HG02759 (cell line): Measurements from ENCODE around the gene LHX3.
"Not testable (repeated sequence)": the region's sequence is repeated elsewhere in the genome, so short reads cannot be mapped to it uniquely, and the experiment has no call there.

Experiments
- ATAC-seq: cut with Tn5 transposase; IDR thresholded peaks from one replicate; pipeline ENCODE4 v1.9.1; 2021; ENCODE audit warnings: mild to moderate bottlenecking, moderate library complexity; ENCODE audit not compliant: unreplicated experiment

LHX3 gene

DNA sequence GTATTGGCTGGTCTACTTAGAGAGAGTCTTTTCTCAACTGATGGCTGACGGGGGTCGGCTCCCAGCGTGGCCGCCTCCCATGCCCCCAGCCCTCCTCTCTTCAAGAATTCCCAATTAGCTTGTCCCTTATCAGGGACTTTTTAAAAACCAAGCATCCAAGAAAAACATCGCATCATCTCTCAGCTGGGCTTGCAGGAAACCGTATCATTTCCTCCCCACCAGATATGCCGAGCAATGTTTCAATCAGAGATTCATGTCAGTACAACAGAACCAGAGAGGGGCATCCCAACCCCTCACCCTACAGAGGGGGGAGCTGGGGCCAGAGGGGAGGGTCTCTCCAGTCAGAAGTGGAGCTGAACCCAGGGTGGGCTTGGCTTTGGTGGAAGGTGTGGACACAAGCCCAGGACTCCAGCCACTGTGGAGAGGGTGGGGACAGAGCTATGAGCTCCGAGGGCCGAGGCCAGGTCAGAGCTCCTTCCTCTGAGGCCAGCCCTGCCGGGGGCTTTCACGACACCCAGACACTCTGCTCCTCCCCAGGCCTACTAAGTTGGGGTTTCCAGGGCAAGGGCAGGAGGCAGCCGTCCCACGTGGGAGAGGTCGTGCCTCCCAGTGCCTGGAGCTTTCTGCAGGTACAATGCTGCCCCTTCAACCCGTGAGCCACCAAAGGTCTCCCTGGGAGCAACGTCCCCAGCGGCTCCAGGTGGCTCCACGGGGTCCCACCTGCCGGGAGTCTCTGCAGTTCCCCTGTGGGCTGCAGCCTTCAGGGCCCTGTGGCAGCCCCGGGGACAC lies 47.3 kb downstream of the LHX3 start:
- ATAC-seq = no peak

DNA sequence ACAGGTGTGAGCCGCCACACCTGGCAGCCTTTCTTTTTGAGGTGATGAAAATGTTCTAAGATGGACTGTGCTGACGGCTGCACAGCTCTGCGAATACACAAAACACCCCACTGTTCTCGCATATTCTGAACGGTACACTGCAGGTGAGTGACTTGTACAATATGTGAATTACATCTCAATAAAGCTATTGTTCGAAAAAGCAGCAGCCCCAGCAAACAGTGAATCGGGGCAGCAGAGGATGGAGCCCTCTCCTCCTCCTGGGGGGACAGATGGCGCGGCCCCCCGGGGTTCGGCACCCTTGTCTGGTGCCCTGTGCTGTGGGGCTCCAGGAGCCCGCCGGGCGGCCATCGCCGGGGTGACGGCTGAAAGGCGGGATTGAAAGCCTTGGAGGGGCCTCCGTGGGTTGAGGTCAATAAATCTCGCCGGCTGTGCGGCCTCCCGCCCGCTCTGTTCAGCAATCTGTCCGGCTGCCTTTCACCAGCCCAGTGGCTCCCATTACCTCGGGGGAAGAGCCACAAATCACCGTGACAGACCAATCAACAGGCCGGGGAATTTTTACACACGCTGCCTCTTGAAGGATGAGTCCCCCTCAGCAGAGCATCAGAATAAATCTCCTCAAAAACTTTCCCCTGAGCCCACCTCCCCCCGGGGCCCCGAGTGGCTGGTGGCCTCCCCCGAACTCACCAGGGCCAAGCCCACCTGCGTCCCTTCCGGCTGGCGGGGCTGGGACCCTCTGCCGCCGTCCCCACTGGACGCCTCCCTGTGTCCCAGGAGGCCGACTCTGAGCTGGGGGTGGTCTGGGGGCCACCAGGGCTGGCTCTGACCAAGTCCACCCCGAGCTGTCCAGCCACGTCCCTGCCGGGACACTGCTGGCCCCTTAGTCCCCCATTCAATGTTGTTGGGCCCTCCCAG lies 48.5 kb downstream of the LHX3 start:
- no peak for ATAC-seq

DNA sequence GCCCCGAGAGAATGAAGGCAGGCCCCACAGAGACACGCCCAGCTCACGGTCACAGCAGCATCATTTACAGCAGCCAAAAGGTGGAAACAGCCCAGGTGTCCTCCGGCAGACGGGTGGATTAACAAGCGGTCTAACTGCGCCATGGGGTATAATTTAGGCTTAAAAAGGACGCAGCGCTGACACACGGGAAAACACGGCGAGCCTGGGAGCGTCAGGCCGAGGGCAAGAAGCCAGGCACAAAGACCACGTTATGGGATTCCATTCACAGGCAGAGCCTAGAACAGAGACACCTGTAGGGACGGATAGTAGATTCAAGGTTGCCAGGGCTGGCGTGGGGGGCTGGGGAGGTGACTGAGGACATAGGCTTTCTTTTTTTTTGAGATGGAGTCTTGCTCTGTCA lies 49.4 kb downstream of the LHX3 start:
- ATAC-seq = no peak

DNA sequence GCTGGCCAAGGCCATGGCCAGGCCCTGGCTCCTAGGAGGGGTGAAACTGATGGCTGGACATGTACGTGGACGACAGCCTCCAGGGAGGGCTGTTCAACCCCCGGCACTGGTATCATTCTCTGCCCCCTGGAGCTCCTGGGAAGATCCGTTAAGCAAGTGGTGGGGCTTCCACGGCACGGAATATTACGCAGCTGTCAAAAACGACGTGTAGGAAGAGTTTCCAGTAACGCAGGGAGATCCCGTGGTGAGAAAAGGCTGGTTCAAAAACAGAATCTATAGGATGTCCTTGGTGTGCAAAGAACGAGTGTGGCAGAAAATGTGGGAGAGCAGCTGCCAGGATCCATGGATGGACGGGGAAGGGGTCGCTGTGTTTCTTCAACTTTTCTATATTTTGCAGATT lies 50.0 kb downstream of the LHX3 start:
- ATAC-seq = no peak

GRCh38 chr9:136153381-136154065 lies 51.4 kb downstream of the LHX3 start:
- ATAC-seq = no peak

- ATAC-seq = no peak
These were observed 52.0 kb downstream of the LHX3 start for GRCh38 chr9:136152931-136153330.

DNA sequence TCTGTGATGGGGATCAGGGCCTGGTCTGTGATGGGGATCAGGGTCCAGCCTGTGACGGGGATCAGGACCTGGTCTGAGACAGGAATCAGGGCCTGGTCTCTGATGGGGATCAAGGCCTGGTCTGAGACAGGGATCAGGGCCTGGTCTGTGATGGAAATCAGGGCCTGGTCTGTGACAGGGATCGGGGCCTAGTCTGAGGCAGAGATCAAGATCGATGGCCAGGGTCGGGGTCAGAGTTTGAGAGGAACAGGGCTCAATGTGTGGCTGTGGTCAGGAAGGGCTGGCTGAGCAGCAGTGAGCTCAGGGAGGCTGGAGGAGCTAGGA lies 52.4 kb downstream of the LHX3 start:
- ATAC-seq = no peak

GRCh38 chr9:136151848-136152542 lies 52.9 kb downstream of the LHX3 start:
- ATAC-seq = no peak

- ATAC-seq = no peak
These were observed 53.6 kb downstream of the LHX3 start for GRCh38 chr9:136151214-136151804.

DNA sequence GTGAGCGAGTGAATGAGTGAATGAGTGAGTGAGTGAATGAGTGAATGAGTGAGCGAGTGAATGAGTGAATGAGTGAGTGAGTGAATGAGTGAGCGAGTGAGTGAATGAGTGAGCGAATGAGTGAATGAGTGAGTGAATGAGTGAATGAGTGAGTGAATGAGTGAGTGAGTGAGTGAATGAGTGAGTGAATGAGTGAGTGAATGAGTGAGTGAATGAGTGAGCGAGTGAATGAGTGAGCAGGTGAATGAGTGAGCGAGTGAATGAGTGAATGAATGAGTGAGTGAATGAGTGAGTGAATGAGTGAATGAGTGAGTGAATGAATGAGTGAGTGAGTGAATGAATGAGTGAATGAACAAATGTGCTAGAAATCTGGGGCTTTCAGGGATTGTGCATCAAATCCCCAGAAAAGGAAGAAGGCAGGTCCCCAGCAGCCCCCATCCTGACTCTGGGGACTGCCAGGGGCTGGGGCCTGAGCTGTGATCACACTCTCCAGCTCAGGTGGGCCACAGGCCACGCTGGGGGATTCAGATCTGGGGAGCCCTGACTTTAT lies 54.2 kb downstream of the LHX3 start:
- not testable (repeated sequence) for ATAC-seq

DNA sequence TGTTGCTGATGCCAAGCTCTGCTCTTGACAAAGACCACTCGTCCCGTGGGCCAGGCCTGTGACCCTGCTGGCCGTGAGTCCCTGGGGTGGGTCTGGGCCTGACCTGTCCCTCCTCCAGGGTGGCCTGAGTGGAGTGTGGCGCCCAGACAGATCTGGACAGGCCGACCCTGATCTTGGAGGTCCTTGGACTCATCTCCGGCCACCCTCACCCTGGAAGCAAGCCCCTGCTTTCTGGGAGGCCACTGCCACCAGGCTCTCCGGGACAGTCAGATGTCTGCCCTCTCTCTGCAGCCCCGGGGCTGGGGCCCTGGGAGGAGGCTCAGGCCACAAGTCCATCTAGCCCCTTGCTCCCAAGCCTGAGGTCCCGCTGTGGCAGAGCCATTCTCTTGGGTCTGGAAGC lies 55.1 kb downstream of the LHX3 start:
- no peak for ATAC-seq

DNA sequence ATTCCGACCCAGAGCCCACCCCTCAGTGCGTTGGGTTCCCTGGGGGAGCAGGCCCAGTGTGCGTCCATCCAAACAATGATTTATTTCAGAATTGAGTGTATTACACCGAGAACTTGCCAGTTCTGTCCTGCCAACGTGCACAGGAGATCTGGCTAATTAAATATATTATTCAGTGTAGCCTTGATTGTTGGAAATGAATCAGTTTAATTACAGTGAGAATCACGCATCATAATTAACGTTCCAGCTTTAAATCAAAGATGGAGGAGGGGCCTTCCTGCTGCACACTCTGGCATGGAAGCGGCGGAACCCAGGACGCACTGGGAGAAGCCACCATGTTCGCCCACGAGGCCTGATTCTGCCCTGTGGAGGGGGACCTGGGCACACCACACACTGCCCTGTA lies 55.6 kb downstream of the LHX3 start:
- ATAC-seq = no peak

DNA sequence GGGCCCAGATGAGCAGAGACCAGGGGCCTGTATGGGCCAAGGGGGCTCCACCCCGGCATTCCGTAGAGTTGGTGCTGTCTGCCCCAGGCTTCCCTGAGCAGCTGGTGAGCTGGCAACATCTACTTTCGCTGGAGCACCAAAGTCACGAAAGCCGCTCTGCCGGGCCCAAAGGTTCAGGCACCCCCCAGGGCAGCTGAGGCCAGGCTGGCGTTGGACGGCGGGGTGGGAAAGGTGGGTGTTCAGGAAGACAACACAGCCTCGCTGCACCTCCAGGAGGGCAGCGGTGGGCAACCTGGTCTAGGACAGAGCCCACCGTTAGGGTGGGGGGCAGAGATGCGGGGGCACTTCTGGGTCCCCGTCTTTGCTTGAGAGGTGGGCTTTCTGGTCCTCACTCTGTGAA lies 56.2 kb downstream of the LHX3 start:
- ATAC-seq = no peak

DNA sequence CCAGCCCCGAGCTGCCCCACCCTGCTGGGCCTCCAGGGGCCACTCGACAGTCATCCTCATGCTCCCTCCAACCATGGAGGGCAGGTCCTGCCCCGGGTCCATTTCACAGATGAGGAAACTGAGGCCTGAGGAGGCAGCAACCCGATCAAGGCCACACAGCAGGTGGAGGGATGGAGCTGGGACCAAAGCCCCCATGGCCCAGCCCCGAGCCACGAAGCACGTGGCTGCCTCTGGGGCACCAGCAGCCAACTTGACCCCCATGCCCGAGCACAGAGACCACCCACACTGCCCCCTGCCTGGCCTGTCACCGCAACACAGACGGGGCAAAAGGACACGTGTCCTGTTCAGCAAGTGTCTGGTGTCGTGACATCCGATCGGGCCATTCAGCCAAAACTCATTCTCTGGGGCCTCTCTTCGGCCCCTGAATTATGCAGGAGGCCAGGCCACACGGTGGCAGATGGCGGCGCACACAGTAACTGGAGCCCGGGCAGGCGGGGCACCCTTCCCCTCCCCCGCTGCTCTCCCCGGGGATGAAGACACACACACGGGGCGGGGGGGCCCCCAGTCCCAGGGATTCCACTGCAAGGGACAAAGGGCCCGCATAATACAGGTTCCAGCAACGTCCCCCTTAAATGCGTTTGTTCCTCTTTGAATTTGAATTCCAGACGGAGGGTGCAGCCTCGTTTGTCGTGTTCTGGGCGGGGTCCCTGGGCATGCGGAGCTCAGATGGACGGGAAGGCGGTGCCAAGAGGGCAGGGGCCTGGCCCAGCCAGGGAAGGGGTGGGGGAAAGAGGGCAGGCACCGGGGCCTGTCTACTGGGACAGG lies 56.8 kb downstream of the LHX3 start:
- no peak for ATAC-seq

DNA sequence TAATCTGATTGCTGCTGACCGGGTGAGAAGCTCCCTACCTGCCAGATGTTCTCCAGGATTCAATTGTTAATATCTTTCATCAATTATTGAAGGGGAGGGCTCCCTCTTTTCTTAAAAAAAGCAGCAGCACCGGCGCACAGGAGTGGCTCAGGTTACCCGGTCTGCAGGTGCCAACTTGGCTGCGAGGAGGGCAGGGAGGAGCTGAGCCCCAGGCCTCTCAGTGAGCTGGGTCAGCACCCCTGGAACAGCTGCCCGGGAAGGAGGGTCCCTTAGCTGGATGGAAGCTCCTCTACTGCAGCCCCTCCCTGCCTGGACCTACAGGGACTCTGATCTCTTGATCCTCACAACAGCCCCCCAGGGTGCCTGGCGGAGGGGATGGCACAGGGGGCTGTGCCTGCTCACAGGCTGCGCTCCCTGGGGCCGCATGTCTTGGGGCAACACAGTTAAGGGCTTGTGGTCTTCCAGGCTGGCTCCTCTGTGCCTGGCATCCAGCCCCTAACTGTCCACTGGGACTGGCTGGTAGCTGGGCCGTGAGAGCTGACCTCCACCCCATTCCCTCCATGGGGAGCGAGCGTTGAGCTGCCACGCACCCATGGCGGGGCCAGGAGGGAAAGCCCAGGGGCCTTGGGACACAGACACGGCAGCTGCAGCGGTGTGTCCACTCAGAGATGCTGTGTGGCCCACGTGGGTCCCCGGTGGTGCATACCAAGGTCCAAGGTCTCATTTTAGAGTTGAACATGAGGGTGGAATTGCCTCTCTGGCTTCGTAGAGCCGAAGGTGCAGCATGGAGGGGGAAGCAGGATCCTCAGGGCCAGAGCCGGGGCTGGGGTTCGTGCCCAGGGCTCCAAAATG lies 57.7 kb downstream of the LHX3 start:
- no peak for ATAC-seq
